Effector memory CD4-positive, alpha-beta T cell (primary cell): Measurements from ENCODE around the gene MYCN.

Experiments
- DNase-seq, 3 donors: peaks; one replicate each; pipeline ENCODE4 v3.0.0-alpha.2; 2020
- H3K27ac ChIP-seq: 2 replicates; pipeline ENCODE4 v1.7.0; 2013; ENCODE audit warnings: mild to moderate bottlenecking, low read length, moderate library complexity; ENCODE audit not compliant: insufficient read depth, poor library complexity, severe bottlenecking
- H3K27me3 ChIP-seq: replicated peaks from 2 replicates; pipeline ENCODE4 v1.7.0; 2013; ENCODE audit warnings: mild to moderate bottlenecking, low read length; ENCODE audit not compliant: insufficient read depth, control insufficient read depth, poor library complexity, severe bottlenecking
- H3K36me3 ChIP-seq: 2 replicates; pipeline ENCODE4 v1.7.0; 2013; ENCODE audit warnings: mild to moderate bottlenecking, low read length, moderate library complexity; ENCODE audit not compliant: control insufficient read depth, insufficient read depth
- H3K4me1 ChIP-seq: 2 replicates; pipeline ENCODE4 v1.7.0; 2013; ENCODE audit warnings: low read length, mild to moderate bottlenecking; ENCODE audit not compliant: control insufficient read depth, insufficient read depth, poor library complexity, severe bottlenecking
- H3K4me3 ChIP-seq: 2 replicates; pipeline ENCODE4 v1.7.0; 2013; ENCODE audit warnings: low read length, low read depth, mild to moderate bottlenecking; ENCODE audit not compliant: insufficient read depth, poor library complexity, severe bottlenecking
- H3K9me3 ChIP-seq: 2 replicates; pipeline ENCODE4 v1.7.0; 2013; ENCODE audit warnings: mild to moderate bottlenecking, low read length, moderate library complexity; ENCODE audit not compliant: control insufficient read depth
- total RNA-seq, 3 donors: gene quantifications; one replicate each; lab custom pipeline; 2026; lab: John Stamatoyannopoulos, UW

Gene MYCN
- 0 reads per million in 3 donors for total RNA-seq

- Histone ChIP-seq H3K27ac (no peak within 1 kb of the TSS), H3K4me3 (peak within 1 kb of the TSS; percentile 35), H3K36me3 (no peaks in the 10 kb centered on the region), H3K4me1 (peaks cover 19% of the 10 kb centered on the region), H3K27me3 (peaks cover 11% of the 10 kb centered on the region), H3K9me3 (no peaks in the 10 kb centered on the region)
- no peak for DNase-seq
These were observed at the start of gene MYCN for GRCh38 chr2:15939854-15940660. Gene MYCN (plus strand): TSS chr2:15940550. CDS start chr2:15942065, 1,515 bp downstream.

GRCh38 chr2:15890936-15891905 lies 49.1 kb upstream of the MYCN start:
- DNase-seq: no peak
- Histone ChIP-seq H3K9me3 (no peaks in the 10 kb centered on the region), H3K27me3 (no peaks in the 10 kb centered on the region), H3K4me1 (no peaks in the 10 kb centered on the region), H3K36me3 (no peaks in the 10 kb centered on the region), H3K27ac (no peak overlapping the region), H3K4me3 (no peak overlapping the region)

DNA sequence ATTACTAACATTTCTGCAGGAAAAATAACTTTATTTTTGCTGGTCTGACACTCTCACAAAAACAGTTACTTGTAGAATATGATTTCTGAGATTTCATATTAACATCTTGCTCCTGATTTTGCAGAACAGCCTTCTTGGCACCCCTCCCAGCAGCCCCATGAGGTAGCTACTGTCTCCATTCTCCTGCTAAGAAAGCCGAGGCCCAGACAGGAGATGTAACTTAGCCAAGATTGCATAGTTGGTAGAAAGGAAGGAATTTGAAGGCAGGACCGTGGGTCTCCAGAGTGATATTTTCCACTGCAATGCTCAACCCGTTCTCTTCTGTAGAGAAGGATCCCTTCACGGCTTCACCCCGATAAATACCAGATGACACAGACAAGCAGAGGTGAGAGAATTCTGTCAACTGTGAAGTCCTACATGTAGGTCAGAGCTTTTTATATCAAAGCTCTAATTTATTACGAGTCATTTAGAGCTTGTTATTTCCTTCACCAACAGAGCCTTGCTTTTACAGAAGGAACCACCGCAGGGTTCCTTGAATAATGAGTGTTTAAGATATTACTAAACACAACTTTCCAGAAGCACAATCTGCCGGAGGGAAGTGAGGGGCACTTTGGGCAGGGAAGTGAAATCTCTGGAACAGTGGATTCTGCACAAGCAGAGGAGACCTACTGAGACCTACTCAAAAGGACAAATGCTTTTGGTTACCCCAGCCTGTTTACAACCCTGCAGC lies 48.0 kb upstream of the MYCN start:
- no peak overlapping the region for H3K4me3 ChIP-seq
- H3K27me3 ChIP-seq: no peaks in the 10 kb centered on the region
- no peak for DNase-seq
- no peak overlapping the region for H3K27ac ChIP-seq
- H3K4me1 ChIP-seq: no peaks in the 10 kb centered on the region
- no peaks in the 10 kb centered on the region for H3K9me3 ChIP-seq
- no peaks in the 10 kb centered on the region for H3K36me3 ChIP-seq

- H3K27me3 ChIP-seq: no peaks in the 10 kb centered on the region
- H3K4me1 ChIP-seq: no peaks in the 10 kb centered on the region
- DNase-seq: no peak
- no peak overlapping the region for H3K4me3 ChIP-seq
- H3K27ac ChIP-seq: no peak overlapping the region
- no peaks in the 10 kb centered on the region for H3K9me3 ChIP-seq
- no peaks in the 10 kb centered on the region for H3K36me3 ChIP-seq
These were observed 47.3 kb upstream of the MYCN start for GRCh38 chr2:15893085-15893484.

- no peak for DNase-seq
- Histone ChIP-seq H3K27me3 (no peaks in the 10 kb centered on the region), H3K9me3 (no peaks in the 10 kb centered on the region), H3K4me1 (no peaks in the 10 kb centered on the region), H3K27ac (no peak overlapping the region), H3K36me3 (no peaks in the 10 kb centered on the region), H3K4me3 (no peak overlapping the region)
These were observed 46.5 kb upstream of the MYCN start for GRCh38 chr2:15893689-15894480.

DNA sequence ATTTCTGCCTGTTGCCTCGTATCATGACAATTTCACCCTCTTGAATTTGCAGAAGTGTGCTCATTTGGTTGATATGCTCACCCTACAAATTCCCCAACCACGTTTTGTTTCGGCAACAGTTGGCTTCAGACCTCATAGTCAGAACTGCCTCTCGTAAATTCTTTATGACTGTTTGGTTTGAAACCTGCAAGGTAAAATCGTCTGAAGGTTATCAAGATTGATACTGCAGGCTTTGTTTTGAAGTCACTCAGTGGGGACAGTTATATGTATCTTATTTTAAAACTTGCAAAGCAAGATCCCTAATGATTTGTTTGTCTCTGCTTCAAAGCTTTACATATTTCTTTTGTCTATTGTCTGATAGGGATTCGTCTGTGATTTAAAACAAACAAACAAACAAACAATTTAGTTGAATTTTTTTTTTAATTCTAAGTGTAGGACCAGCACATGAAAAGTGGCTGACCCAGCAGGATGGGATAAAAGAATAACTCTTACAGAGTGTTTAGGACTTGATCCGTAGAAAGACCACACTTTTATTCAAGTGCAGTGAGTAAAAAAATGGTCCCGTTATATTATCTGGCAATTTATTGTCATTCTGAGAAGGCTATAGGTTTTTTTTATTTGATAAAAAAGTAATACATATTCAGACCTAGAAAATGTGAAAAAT lies 45.7 kb upstream of the MYCN start:
- no peaks in the 10 kb centered on the region for H3K9me3 ChIP-seq
- no peaks in the 10 kb centered on the region for H3K4me1 ChIP-seq
- H3K27me3 ChIP-seq: no peaks in the 10 kb centered on the region
- no peak overlapping the region for H3K4me3 ChIP-seq
- no peak overlapping the region for H3K27ac ChIP-seq
- no peaks in the 10 kb centered on the region for H3K36me3 ChIP-seq
- no peak for DNase-seq

DNA sequence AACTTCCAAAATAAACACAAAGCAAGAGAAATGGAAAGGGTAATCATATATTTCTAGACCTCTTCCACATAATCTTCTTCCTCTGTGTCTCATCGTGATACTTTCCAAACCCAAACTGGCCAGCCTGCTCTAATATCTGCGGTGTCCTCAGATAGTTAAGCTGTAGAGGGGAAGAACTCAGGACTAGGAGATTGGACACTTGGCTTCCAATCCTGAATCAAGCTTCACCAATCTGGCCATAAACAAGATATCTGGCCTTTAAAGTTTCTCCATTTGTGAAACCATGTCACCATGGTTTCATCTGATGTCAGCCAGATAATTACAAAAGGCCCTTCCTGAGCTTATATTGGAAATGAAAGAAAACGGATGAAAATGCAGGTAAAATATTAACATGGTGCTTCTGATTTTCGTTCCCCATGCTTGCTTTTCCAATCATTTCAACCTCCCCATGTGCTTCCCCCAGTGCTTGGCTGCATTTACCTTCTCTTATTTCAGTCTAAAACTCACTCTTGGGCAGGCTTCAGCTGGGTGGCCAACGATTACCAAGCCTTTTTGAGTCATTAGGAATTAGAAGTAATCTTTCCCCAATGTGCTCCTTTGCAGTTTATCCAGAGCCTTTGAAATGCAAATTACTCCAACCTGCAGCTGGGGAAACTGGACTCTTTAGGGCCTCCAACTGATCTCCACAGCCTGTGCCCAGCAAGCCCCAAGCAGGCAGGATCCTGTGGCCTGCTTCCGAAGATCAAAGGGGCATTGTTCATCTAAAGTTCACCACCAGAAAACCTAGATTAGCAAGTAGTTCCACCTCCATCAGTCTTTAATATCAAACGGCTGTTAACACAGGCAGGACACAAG lies 44.5 kb upstream of the MYCN start:
- H3K9me3 ChIP-seq: no peaks in the 10 kb centered on the region
- DNase-seq: no peak

GRCh38 chr2:15896859-15897258 lies 43.5 kb upstream of the MYCN start:
- H3K27me3 ChIP-seq: no peaks in the 10 kb centered on the region
- no peak overlapping the region for H3K27ac ChIP-seq
- H3K4me1 ChIP-seq: no peaks in the 10 kb centered on the region
- H3K36me3 ChIP-seq: no peaks in the 10 kb centered on the region
- no peak overlapping the region for H3K4me3 ChIP-seq
- DNase-seq: no peak
- H3K9me3 ChIP-seq: no peaks in the 10 kb centered on the region

More for the DNA sequence above, 44.5 kb upstream of the MYCN start:
- Histone ChIP-seq H3K27ac (no peak overlapping the region), H3K27me3 (no peaks in the 10 kb centered on the region), H3K36me3 (no peaks in the 10 kb centered on the region), H3K4me3 (no peak overlapping the region), H3K4me1 (no peaks in the 10 kb centered on the region)
